Neutrophil (primary cell): ENCODE measurements around the gene ABCA12.

Experiments used
- H3K27ac ChIP-seq: fragments of 200-600 bp; sonication (generic); 2 replicates; pipeline ENCODE4 v1.5.1; 2016; ENCODE audit warnings: mild to moderate bottlenecking, moderate library complexity
- H3K27me3 ChIP-seq: fragments of 200-600 bp; sonication (generic); 2 replicates; pipeline ENCODE4 v1.6.0; 2016; ENCODE audit warnings: mild to moderate bottlenecking
- H3K36me3 ChIP-seq: fragments of 200-600 bp; sonication (generic); 2 replicates; pipeline ENCODE4 v1.5.1; 2017
- H3K4me1 ChIP-seq, 2 experiments: fragments of 200-600 bp in 1 of 2; sonication (generic) in 1 of 2; 1 replicate in 1 of 2; 2 replicates in 1 of 2; pipeline versions ENCODE4 v1.5.1 to v1.6.1; 2013 to 2016; ENCODE audit warnings: low read depth in 1 of 2, low read length in 1 of 2, mild to moderate bottlenecking in 1 of 2, moderate library complexity in 1 of 2; ENCODE audit not compliant: control insufficient read depth in 1 of 2, insufficient read depth in 1 of 2
- H3K4me3 ChIP-seq, 2 experiments: fragments of 200-600 bp in 1 of 2; sonication (generic) in 1 of 2; 1 replicate in 1 of 2; 2 replicates in 1 of 2; pipeline ENCODE4 v1.5.1; 2013 to 2016; ENCODE audit warnings: low read depth in 1 of 2, low read length in 1 of 2, mild to moderate bottlenecking in 1 of 2, moderate library complexity in 1 of 2
- H3K9me3 ChIP-seq: fragments of 200-600 bp; sonication (generic); 2 replicates; pipeline ENCODE4 v1.5.1; 2016
- TF ChIP-seq, protein P1 (sequence below): fragments of 200-600 bp; sonication (generic); IDR thresholded peaks from 2 replicates; pipeline ENCODE4 v1.5.1; 2016; ENCODE audit warnings: antibody characterized with exemption

ABCA12 gene

DNA sequence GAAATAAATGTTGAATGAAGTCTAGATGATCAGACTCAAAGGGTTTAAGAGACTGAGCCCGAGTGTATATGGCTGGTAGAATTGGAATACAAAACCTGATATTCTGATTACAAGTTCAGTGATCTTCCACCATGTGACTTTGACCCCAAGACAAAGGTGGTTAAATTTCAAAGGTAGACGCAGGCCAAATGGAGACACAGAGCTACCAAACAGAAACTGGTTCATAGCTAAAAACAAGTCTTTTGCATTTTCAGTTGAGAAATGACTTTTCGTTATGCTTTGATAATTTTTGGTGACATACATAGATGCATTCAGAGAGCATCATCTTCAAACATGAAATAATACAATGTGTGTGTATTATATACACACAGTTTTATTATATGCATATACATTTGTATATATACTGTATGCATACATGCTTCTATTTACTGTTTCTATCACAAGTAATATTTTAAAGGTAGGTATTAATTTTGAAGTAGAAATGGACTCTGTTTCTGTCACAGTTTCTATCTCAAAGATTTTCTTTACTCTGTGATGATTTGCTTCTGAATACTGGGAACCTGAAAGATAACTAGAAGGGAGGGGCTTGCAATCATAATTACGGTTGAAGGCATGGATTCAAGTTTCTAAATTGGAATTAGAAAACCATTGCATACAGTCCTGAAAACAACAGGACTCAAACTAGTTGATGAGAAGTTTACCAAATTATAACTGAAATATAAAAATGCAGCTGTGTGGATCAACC, 142.3 kb downstream of the ABCA12 start:
- no peak overlapping the region for H3K27ac ChIP-seq
- no peaks in the 10 kb centered on the region for H3K27me3 ChIP-seq
- H3K4me3 ChIP-seq, result no peak overlapping the region
- no peaks in the 10 kb centered on the region for H3K9me3 ChIP-seq
- TF ChIP-seq, protein P1, sequence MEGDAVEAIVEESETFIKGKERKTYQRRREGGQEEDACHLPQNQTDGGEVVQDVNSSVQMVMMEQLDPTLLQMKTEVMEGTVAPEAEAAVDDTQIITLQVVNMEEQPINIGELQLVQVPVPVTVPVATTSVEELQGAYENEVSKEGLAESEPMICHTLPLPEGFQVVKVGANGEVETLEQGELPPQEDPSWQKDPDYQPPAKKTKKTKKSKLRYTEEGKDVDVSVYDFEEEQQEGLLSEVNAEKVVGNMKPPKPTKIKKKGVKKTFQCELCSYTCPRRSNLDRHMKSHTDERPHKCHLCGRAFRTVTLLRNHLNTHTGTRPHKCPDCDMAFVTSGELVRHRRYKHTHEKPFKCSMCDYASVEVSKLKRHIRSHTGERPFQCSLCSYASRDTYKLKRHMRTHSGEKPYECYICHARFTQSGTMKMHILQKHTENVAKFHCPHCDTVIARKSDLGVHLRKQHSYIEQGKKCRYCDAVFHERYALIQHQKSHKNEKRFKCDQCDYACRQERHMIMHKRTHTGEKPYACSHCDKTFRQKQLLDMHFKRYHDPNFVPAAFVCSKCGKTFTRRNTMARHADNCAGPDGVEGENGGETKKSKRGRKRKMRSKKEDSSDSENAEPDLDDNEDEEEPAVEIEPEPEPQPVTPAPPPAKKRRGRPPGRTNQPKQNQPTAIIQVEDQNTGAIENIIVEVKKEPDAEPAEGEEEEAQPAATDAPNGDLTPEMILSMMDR, result no peak
- no peaks in the 10 kb centered on the region for H3K4me1 ChIP-seq
- no peaks in the 10 kb centered on the region for H3K36me3 ChIP-seq

DNA sequence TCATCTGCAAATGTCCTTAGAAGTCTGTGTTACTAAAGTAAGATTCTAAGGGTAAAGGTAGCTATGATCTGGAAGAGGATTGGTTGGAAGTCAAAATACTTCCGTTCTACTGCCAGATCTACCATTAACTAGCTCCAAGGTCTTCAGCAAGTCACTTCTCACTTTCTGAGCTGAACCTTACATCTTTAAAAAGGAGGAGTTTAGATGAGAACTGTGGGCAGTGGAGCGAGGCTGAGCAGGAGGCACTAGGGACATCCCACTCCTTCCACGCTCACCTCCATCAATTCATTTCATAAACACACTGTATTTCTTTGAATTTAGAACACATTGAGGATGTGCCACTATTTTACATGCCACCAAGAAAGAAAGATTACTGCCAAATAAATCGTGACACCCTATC, 143.0 kb downstream of the ABCA12 start:
- TF ChIP-seq, protein P1, result no peak
- no peak overlapping the region for H3K27ac ChIP-seq
- no peaks in the 10 kb centered on the region for H3K27me3 ChIP-seq
- no peaks in the 10 kb centered on the region for H3K36me3 ChIP-seq
- H3K4me1 ChIP-seq, result no peaks in the 10 kb centered on the region
- H3K9me3 ChIP-seq, result no peaks in the 10 kb centered on the region
- H3K4me3 ChIP-seq, result no peak overlapping the region

DNA sequence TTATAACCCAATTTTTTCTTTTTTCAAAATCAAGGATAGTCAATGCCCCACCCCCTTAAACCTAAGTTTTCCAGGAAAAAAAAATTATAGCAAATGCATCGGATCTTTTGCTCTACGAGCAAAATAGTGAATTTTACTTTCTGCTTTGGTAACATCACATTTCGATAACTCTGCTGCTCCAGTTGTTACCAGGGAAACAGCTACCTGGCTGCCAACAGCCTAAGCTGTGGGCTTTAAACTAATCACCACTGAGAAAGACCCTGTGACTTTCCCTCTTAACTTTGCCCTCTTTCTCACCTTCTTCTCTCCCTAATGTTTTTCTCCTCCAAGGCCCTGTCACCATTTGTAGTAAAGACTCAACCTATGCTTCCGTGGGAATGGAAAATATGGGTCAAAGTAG, 145.5 kb downstream of the ABCA12 start:
- Histone ChIP-seq H3K27me3 (no peaks in the 10 kb centered on the region), H3K4me1 (no peaks in the 10 kb centered on the region), H3K27ac (no peak overlapping the region), H3K36me3 (no peaks in the 10 kb centered on the region), H3K4me3 (no peak overlapping the region), H3K9me3 (no peaks in the 10 kb centered on the region)
- TF ChIP-seq, protein P1, result no peak

DNA sequence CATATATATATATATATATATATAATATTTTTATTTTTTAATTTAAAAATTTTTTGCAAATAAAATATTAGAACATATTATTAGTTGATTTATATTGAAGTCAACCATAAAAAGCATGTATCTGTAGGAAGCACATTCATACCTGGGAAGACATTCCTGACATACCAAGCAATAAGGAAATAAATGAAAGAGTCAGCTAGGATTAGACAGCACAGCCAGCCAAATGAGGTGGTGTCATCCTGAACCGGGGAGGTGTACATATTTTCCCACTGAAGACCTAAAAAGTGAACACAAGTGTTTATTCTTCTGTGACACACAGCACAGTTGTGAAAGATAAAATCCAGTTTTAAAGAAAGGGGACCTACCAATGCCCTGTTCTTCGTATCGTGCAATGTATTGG, 149.2 kb downstream of the ABCA12 start:
- H3K36me3 ChIP-seq, result no peaks in the 10 kb centered on the region
- H3K27me3 ChIP-seq, result no peaks in the 10 kb centered on the region
- no peak overlapping the region for H3K27ac ChIP-seq
- TF ChIP-seq, protein P1, result no peak
- H3K4me3 ChIP-seq, result no peak overlapping the region
- H3K4me1 ChIP-seq, result no peaks in the 10 kb centered on the region
- no peaks in the 10 kb centered on the region for H3K9me3 ChIP-seq

DNA sequence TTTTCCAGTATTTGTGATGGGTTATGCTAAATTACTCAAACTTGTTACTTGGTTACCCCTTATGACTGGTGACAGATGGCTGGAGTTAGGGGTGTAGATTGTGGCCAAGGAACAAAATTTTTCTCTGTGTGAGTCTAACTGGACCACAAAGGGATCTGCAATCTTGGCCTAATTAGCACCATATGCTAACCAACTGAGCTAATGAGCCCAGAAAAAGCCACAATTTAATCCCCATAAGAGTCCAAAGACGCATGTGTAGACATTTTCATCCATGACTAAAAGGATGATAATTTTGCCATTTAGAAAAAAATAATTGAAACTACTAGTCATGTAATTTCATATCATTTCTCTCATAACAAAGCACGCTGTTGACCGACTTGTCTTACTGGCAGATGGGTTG, 151.2 kb downstream of the ABCA12 start:
- Histone ChIP-seq H3K27ac (no peak overlapping the region), H3K9me3 (no peaks in the 10 kb centered on the region), H3K4me3 (no peak overlapping the region), H3K36me3 (no peaks in the 10 kb centered on the region), H3K4me1 (no peaks in the 10 kb centered on the region), H3K27me3 (no peaks in the 10 kb centered on the region)
- TF ChIP-seq, protein P1, result no peak
